H1 (cell line): ENCODE results near the gene GDPD5. TPM values are rescaled to one million over a fixed set of nuclear protein-coding genes. Genes with fewer than 3 reads are reported as not detected.

ENCODE experiments used
- CTCF ChIA-PET: fragments of 300-600 bp; sonication (Branson Sonifier 250); formaldehyde crosslinking; loops from one replicate; lab custom pipeline; 2021; ENCODE audit not compliant: partially characterized antibody; lab: Charles Lee
- POLR2A ChIA-PET: fragments of 300-600 bp; sonication (Branson Sonifier 250); formaldehyde crosslinking; loops from one replicate; lab custom pipeline; 2021; ENCODE audit warnings: inconsistent platforms; ENCODE audit not compliant: partially characterized antibody; lab: Charles Lee
- DNase-seq, 2 experiments: peaks; one replicate each; pipeline versions ENCODE4 v3.0.0 to v3.0.0-alpha.2; 2010 to 2022; ENCODE audit warnings: low spot score in 2 of 2, low read depth in 1 of 2, mixed read lengths in 1 of 2
- FAIRE-seq: peaks from 2 replicates; lab custom pipeline; 2011; peaks lifted over from hg19 to GRCh38; lab: Jason Lieb, UNC
- H2AFZ ChIP-seq: 2 replicates; pipeline ENCODE4 v1.8.1; 2012; ENCODE audit warnings: low read length, inconsistent platforms
- H2AK5ac ChIP-seq: 2 replicates; pipeline ENCODE4 v1.6.1; 2013; ENCODE audit warnings: low read depth, low read length
- H2BK120ac ChIP-seq: replicated peaks from 2 replicates; pipeline ENCODE3; 2013; ENCODE audit warnings: low read depth, low read length, inconsistent platforms
- H2BK12ac ChIP-seq: 2 replicates; pipeline ENCODE4 v1.6.1; 2013; ENCODE audit warnings: low read depth, low read length
- H2BK15ac ChIP-seq: 2 replicates; pipeline ENCODE4 v1.6.1; 2013; ENCODE audit warnings: low read length
- H2BK20ac ChIP-seq: 2 replicates; pipeline ENCODE4 v1.6.1; 2013; ENCODE audit warnings: low read length
- H2BK5ac ChIP-seq: 2 replicates; pipeline ENCODE4 v1.6.1; 2013; ENCODE audit warnings: low read depth, low read length
- H3K14ac ChIP-seq: 2 replicates; pipeline ENCODE4 v1.6.1; 2013; ENCODE audit warnings: inconsistent platforms; ENCODE audit not compliant: insufficient read length
- H3K18ac ChIP-seq: 2 replicates; pipeline ENCODE4 v1.6.1; 2013; ENCODE audit warnings: low read length; ENCODE audit errors: extremely low read depth
- H3K23ac ChIP-seq: 2 replicates; pipeline ENCODE4 v1.6.1; 2013; ENCODE audit warnings: inconsistent platforms; ENCODE audit not compliant: insufficient read length
- H3K23me2 ChIP-seq: 2 replicates; pipeline ENCODE4 v1.6.1; 2013; ENCODE audit warnings: low read depth, low read length
- H3K27ac ChIP-seq: 2 replicates; pipeline ENCODE4 v1.6.1; 2011; ENCODE audit warnings: low read depth, low read length, inconsistent platforms
- H3K27me3 ChIP-seq, 4 experiments: replicated peaks in 1 of 4; 1 replicate in 1 of 4; 2 replicates in 3 of 4; pipeline versions ENCODE4 v1.6.1 to v1.8.1; 2011 to 2013; ENCODE audit warnings: low read length in 3 of 4, mild to moderate bottlenecking in 3 of 4, inconsistent platforms in 2 of 4, mixed read lengths in 2 of 4, moderate library complexity in 1 of 4; ENCODE audit not compliant: control insufficient read depth in 3 of 4, insufficient read depth in 3 of 4; ENCODE audit errors: extremely low read depth in 1 of 4
- H3K36me3 ChIP-seq, 4 experiments: 2 replicates each; pipeline versions ENCODE4 v1.6.1 to v1.8.1; 2011 to 2013; ENCODE audit warnings: mild to moderate bottlenecking in 4 of 4, low read length in 3 of 4, moderate library complexity in 2 of 4, control low read depth in 1 of 4, inconsistent platforms in 1 of 4; ENCODE audit not compliant: insufficient read depth in 4 of 4, control insufficient read depth in 2 of 4
- H3K4ac ChIP-seq: replicated peaks from 2 replicates; pipeline ENCODE3; 2013; ENCODE audit warnings: low read length, low read depth, mixed read lengths, inconsistent platforms; ENCODE audit not compliant: insufficient read length
- H3K4me1 ChIP-seq, 4 experiments: replicated peaks in 1 of 4; 1 replicate in 1 of 4; 2 replicates in 3 of 4; pipeline versions ENCODE4 v1.6.1 to v1.8.1; 2011 to 2013; ENCODE audit warnings: low read length in 3 of 4, inconsistent platforms in 2 of 4, mixed read lengths in 1 of 4; ENCODE audit not compliant: insufficient read depth in 4 of 4, control insufficient read depth in 3 of 4
- H3K4me2 ChIP-seq, 2 experiments: 2 replicates each; pipeline versions ENCODE4 v1.6.1 to v1.8.1; 2011 to 2013; ENCODE audit warnings: low read depth in 2 of 2, low read length in 2 of 2, control low read depth in 1 of 2, inconsistent platforms in 1 of 2, mild to moderate bottlenecking in 1 of 2; ENCODE audit not compliant: insufficient read depth in 1 of 2
- H3K4me3 ChIP-seq, 4 experiments: fragments of 200-600, 300-600 bp in 1 of 4; sonication (generic), shearing (Covaris generic), sonication (Bioruptor Twin) in 1 of 4; 2 replicates each; pipeline versions ENCODE4 v1.5.1 to v1.8.1; 2011 to 2016; ENCODE audit warnings: low read length in 4 of 4, low read depth in 3 of 4, control low read depth in 2 of 4, inconsistent platforms in 2 of 4, mild to moderate bottlenecking in 2 of 4, mixed read lengths in 1 of 4, moderate library complexity in 1 of 4; ENCODE audit not compliant: insufficient read depth in 2 of 4; ENCODE audit errors: extremely low read depth in 1 of 4
- H3K56ac ChIP-seq: replicated peaks from 2 replicates; pipeline ENCODE3; 2013; ENCODE audit warnings: low read depth, mild to moderate bottlenecking, mixed read lengths, low read length, inconsistent platforms; ENCODE audit not compliant: insufficient read length
- H3K79me1 ChIP-seq: 2 replicates; pipeline ENCODE4 v1.6.1; 2013; ENCODE audit warnings: low read depth, low read length, control low read depth
- H3K79me2 ChIP-seq, 2 experiments: 2 replicates each; pipeline versions ENCODE4 v1.6.1 to v1.8.1; 2012 to 2013; ENCODE audit warnings: low read length in 2 of 2, mild to moderate bottlenecking in 2 of 2, inconsistent platforms in 1 of 2; ENCODE audit not compliant: insufficient read depth in 2 of 2, control insufficient read depth in 1 of 2
- H3K9ac ChIP-seq, 4 experiments: replicated peaks in 1 of 4; 1 replicate in 1 of 4; 2 replicates in 3 of 4; pipeline versions ENCODE4 v1.6.1 to v1.8.1; 2011 to 2013; ENCODE audit warnings: low read depth in 3 of 4, low read length in 3 of 4, control low read depth in 2 of 4, mild to moderate bottlenecking in 2 of 4, moderate library complexity in 2 of 4, inconsistent platforms in 1 of 4; ENCODE audit errors: extremely low read depth in 1 of 4
- H3K9me3 ChIP-seq, 2 experiments: 2 replicates each; pipeline versions ENCODE4 v1.6.1 to v1.8.1; 2012 to 2013; ENCODE audit warnings: mild to moderate bottlenecking in 2 of 2, moderate library complexity in 2 of 2, control low read depth in 1 of 2, inconsistent platforms in 1 of 2, low read depth in 1 of 2, low read length in 1 of 2, mixed read lengths in 1 of 2; ENCODE audit not compliant: insufficient read depth in 2 of 2
- H4K20me1 ChIP-seq, 2 experiments: replicated peaks in 1 of 2; 2 replicates each; pipeline versions ENCODE3 to v1.8.1; 2011 to 2013; ENCODE audit warnings: inconsistent platforms in 2 of 2, low read length in 2 of 2, mild to moderate bottlenecking in 1 of 2; ENCODE audit not compliant: insufficient read depth in 2 of 2, control insufficient read depth in 1 of 2
- H4K5ac ChIP-seq: 2 replicates; pipeline ENCODE4 v1.6.1; 2013; ENCODE audit warnings: low read length, low read depth, mixed read lengths, inconsistent platforms; ENCODE audit not compliant: insufficient read length
- H4K8ac ChIP-seq: 2 replicates; pipeline ENCODE4 v1.8.0; 2013; ENCODE audit warnings: mild to moderate bottlenecking, moderate library complexity, low read length, inconsistent platforms; ENCODE audit not compliant: insufficient read depth; ENCODE audit errors: extremely low read depth
- H4K91ac ChIP-seq: replicated peaks from 2 replicates; pipeline ENCODE3; 2013; ENCODE audit warnings: low read length, mixed read lengths, inconsistent platforms; ENCODE audit not compliant: insufficient read length
- HDAC6 ChIP-seq: IDR thresholded peaks from one replicate; pipeline ENCODE4 v1.7.1; 2012; ENCODE audit warnings: low read depth, mild to moderate bottlenecking, inconsistent platforms, low read length, moderate library complexity
- POLR2A ChIP-seq, 2 experiments: IDR thresholded peaks; 1 replicate in 1 of 2; 2 replicates in 1 of 2; pipeline ENCODE4 v1.6.1; 2011; ENCODE audit warnings: low read depth in 2 of 2, low read length in 2 of 2, mild to moderate bottlenecking in 2 of 2; ENCODE audit errors: control extremely low read depth in 1 of 2
- POU5F1 ChIP-seq: IDR thresholded peaks from 2 replicates; pipeline ENCODE4 v1.6.1; 2011; ENCODE audit warnings: low read depth, mild to moderate bottlenecking, low read length, moderate library complexity
- SRF ChIP-seq: IDR thresholded peaks from 2 replicates; pipeline ENCODE4 v1.6.1; 2011; ENCODE audit warnings: mild to moderate bottlenecking, low read depth, low read length, moderate library complexity
- WGBS, 2 experiments: shearing (Covaris generic) in 1 of 2; methylation state at CpG; one replicate each; pipeline versions ENCODE4 v1.1.6 to v1.1.7; 2013 to 2015; ENCODE audit warnings: low lambda C conversion rate in 2 of 2, mixed read lengths in 2 of 2, inconsistent platforms in 1 of 2, low coverage in 1 of 2, missing lambda C conversion rate in 1 of 2; ENCODE audit not compliant: insufficient replicate concordance in 2 of 2, insufficient coverage in 1 of 2, insufficient read length in 1 of 2; ENCODE audit errors: extremely low coverage in 1 of 2, missing lambda C conversion rate in 1 of 2; 5-methylcytosine and 5-hydroxymethylcytosine counted together
- polyA plus RNA-seq, 7 experiments: library from polyadenylated mRNA; depleted of rRNA in 3 of 7; stranded (reverse) in 5 of 7; unstranded in 2 of 7; fragments of >200 nt in 5 of 7; fragments of 200-250 nt in 2 of 7; gene quantifications; 1 replicate in 5 of 7; 2 replicates in 1 of 7; 4 replicates in 1 of 7; pipeline versions ENCODE4 v1.2.1 to v1.2.3, GENCODE V29; 2011 to 2013; ENCODE audit warnings: missing spikeins in 2 of 7, mixed read lengths in 2 of 7
- total RNA-seq: library from RNA; stranded (reverse); fragmentation: NEBNext Ultra II Directional; extraction: Animal tissue kit (Norgen Biotek cat#: 25700); gene quantifications from 2 replicates; pipeline ENCODE4 v1.2.1, GENCODE V29; 2021

GDPD5 gene
- total and polyA plus RNA-seq, 2 of the 8 experiments (the other 6 are each of a cell fraction or from before 2014, with no cell fraction given), result 7.8 to 8.6 TPM

GRCh38 chr11:75563501-75563977, 37.8 kb upstream of the GDPD5 start:
- TF ChIP-seq POU5F1, result no peak
- no peak for TF ChIP-seq HDAC6
- peak in 1 of 2 experiments; percentile 16; a peak in 1 of 3 replicates for TF ChIP-seq POLR2A (IDR thresholded peaks at IDR 0.05; ENCODE audit: control extremely low read depth in 1 of 2, low read depth in 2 of 2, low read length in 2 of 2)
- no peak for TF ChIP-seq SRF
- TF ChIP-seq, all 59 proteins: peak for 1
- DNase-seq (no peak), FAIRE-seq (no peak)
- Histone ChIP-seq H3K9me3 (no peaks in the 10 kb centered on the region), H3K79me1 (peaks cover 10% of the 10 kb centered on the region; the same call in 1 of the 2 replicates), H3K4me2 (peak overlapping the region; percentile 82 to 95), H3K27ac (peak overlapping the region; percentile 95), H3K4me3 (peak overlapping the region; percentile 62 to 93 (median 84)), H3K56ac (peak overlapping the region; percentile 77), H2BK5ac (peak overlapping the region; percentile 96), H4K91ac (peak overlapping the region; percentile 96), H2BK15ac (peak overlapping the region; percentile 99; the same call in 1 of the 2 replicates), H4K5ac (peak overlapping the region; percentile 54), H3K27me3 (no peaks in the 10 kb centered on the region), H3K79me2 (peaks cover 11 to 66% of the 10 kb centered on the region in 2 experiments), H3K14ac (peak overlapping the region; percentile 44), H2BK120ac (peak overlapping the region; percentile 73), H3K23ac (no peak overlapping the region), H3K4ac (peak overlapping the region; percentile 97), H3K9ac (peak overlapping the region in 3 of 4 experiments; percentile 70 to 91 (median 89); a peak in 6 of 7 replicates), H3K4me1 (peaks cover 10 to 50% (median 33%) of the 10 kb centered on the region in 4 experiments), H2AK5ac (peak overlapping the region; percentile 82; the same call in 1 of the 2 replicates), H3K23me2 (peaks cover 12% of the 10 kb centered on the region), H2BK20ac (peak overlapping the region; percentile 98; the same call in 1 of the 2 replicates), H2BK12ac (peak overlapping the region; percentile 68; the same call in 1 of the 2 replicates), H3K36me3 (peaks cover 13 to 27% (median 22%) of the 10 kb centered on the region in 4 experiments), H4K8ac (peak overlapping the region; percentile 83), H3K18ac (peak overlapping the region; percentile 96), H2AFZ (no peak overlapping the region), H4K20me1 (peaks cover 8 to 16% of the 10 kb centered on the region in 2 experiments)
- CTCF ChIA-PET, result interaction anchor here (0.7 to 17.4 kb wide), 15 partner anchors 4 to 118 kb away, joined by 3 to 344 read pairs (median 6); partner anchors contain the start of genes GDPD5 and SERPINH1
- POLR2A ChIA-PET, result interaction anchor here (0.7 to 35.1 kb wide), 8 partner anchors 0 to 163 kb away, joined by 3 to 1120 read pairs (median 26); partner anchors contain the start of genes GDPD5 and SERPINH1
- WGBS, 2 experiments, result 6% methylated on average over 5 of the region's 5 CpGs; no CpG with 5 or more reads in 1 of the 2 experiments
